ENCODE data around the gene DSG1. TPM values are rescaled to one million over a fixed set of nuclear protein-coding genes. Genes with fewer than 3 reads are reported as not detected.

The DSG1 gene
- total RNA-seq, 2 experiments from 2014 or later = not detected

DNA sequence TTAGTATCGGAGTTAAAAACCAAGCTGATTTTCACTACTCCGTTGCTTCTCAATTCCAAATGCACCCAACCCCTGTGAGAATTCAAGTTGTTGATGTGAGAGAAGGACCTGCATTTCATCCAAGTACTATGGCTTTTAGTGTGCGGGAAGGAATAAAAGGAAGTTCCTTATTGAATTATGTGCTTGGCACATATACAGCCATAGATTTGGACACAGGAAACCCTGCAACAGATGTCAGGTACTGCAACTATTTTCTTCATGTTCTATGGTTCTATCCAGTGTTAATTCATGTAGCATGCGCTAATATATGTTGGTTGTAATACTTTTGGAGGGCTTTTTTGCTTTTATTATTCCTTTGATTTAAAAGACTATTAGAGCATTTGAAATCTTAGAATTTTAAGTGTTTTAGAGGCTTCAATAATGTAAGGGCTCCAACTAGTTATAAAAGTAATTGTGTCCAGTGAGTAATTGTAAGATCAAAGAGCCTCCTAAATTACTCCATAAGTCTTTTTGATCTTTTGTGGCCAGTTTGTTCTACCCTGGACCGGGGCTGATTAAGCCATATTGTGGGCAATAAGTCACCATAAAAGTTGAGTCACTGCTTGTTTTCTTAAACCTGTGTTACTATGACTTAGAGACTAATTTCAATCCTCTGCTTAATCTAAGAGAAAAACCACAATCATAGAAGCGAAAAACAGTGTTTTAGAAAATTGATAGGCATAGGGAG, 81.5 kb downstream of the DSG1 start:
- ATAC-seq = no peak
- H3K4me1 Mint-ChIP-seq (ENCODE audit: low read depth) = no peaks in the 10 kb centered on the region

DNA sequence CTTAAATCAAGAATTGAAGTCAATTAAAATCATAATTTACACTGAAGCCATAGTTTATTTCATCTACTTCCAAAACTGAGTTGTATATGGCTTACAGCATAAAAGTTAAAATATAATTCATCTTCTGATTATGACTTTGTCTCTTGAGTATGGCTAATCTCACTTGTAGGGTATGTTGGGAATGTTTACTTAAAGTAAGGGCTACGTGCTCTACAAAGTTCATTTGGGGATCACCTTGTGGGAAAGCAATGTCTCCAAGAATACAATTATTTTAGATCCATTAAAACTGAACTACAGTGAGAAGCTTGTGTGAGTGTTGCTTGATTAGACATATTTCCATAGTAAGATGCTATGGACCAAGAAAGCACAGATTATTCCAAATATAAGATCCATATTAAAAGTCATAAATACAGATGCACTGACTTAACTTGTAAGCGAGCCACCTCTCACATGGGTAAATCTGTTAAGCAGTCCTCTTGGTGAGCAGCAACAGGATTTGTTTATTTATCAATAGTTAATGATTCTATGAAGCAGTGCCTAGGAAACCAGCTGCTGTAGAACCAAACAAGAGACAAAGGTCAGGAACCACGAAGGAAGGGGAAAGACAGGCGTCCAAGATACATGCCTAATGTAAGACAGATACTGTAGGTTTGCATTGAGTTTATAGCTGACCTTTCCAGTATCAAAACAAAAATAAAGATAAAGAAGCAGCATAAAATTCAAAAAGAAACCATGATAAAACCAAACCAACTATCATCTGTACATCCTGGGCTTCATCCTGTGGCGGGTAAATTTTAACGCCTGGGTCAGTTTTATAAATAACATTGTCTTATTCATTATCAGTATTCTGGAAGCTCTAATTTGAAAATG, 83.4 kb downstream of the DSG1 start:
- Mint-ChIP-seq H3K36me3 (ENCODE audit: low read depth) (no peaks in the 10 kb centered on the region), H3K27me3 (ENCODE audit: low read depth) (no peaks in the 10 kb centered on the region), H3K4me3 (no peak overlapping the region), H3K9me3 (ENCODE audit: insufficient read depth) (no peaks in the 10 kb centered on the region), H3K4me1 (ENCODE audit: low read depth) (no peaks in the 10 kb centered on the region), H3K27ac (no peak overlapping the region)
- ChIA-PET POLR2A (no interaction called here), CTCF (no interaction called here)
- DNase-seq (no peak), ATAC-seq (no peak)

More for the DNA sequence above, 81.5 kb downstream of the DSG1 start:
- H3K27me3 Mint-ChIP-seq (ENCODE audit: low read depth) = no peaks in the 10 kb centered on the region
- H3K4me3 Mint-ChIP-seq = no peak overlapping the region
- H3K27ac Mint-ChIP-seq = no peak overlapping the region
- CTCF ChIA-PET = no interaction called here
- DNase-seq = no peak
- H3K36me3 Mint-ChIP-seq (ENCODE audit: low read depth) = no peaks in the 10 kb centered on the region
- POLR2A ChIA-PET = no interaction called here
- H3K9me3 Mint-ChIP-seq (ENCODE audit: insufficient read depth) = no peaks in the 10 kb centered on the region

DNA sequence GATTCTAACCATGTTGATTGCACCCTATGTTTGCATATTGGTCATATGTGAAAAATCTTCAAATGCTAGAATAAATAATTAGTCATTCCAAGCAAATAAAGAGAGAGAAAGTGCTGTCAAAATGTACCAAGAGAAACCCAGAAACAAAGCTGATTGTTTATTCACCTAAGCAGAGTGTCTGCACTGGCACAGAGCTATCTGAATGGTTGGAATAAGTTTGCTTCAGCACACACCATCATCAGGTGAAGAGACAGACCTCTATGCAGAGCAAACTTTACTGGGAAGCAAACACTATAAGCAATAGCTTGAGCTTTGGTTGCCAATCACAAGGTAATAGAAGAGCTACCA, 84.0 kb downstream of the DSG1 start:
- ATAC-seq (no peak), DNase-seq (no peak)
- ChIA-PET CTCF (no interaction called here), POLR2A (no interaction called here)
- H3K27ac Mint-ChIP-seq = no peak overlapping the region
- no peaks in the 10 kb centered on the region for H3K36me3 Mint-ChIP-seq (ENCODE audit: low read depth)
- no peaks in the 10 kb centered on the region for H3K9me3 Mint-ChIP-seq (ENCODE audit: insufficient read depth)
- no peaks in the 10 kb centered on the region for H3K4me1 Mint-ChIP-seq (ENCODE audit: low read depth)
- H3K4me3 Mint-ChIP-seq = no peak overlapping the region
- H3K27me3 Mint-ChIP-seq (ENCODE audit: low read depth) = no peaks in the 10 kb centered on the region

DNA sequence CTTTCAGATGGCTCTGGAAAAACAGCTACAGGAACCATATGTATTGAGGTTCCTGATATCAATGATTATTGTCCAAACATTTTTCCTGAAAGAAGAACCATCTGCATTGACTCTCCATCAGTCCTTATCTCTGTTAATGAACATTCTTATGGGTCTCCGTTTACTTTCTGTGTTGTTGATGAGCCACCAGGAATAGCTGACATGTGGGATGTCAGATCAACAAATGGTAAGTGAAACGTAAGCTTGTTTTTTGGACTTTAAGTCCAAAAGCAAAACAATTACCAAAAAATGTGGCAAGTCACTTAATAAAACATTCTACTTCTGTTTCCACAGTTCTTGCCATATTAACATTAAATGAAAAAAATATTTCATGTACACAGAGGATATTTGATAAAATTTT, 85.4 kb downstream of the DSG1 start:
- Mint-ChIP-seq H3K4me1 (ENCODE audit: low read depth) (no peaks in the 10 kb centered on the region), H3K9me3 (ENCODE audit: insufficient read depth) (no peaks in the 10 kb centered on the region), H3K36me3 (ENCODE audit: low read depth) (no peaks in the 10 kb centered on the region), H3K27me3 (ENCODE audit: low read depth) (no peaks in the 10 kb centered on the region), H3K27ac (no peak overlapping the region), H3K4me3 (no peak overlapping the region)
- DNase-seq (no peak), ATAC-seq (no peak)
- CTCF ChIA-PET = no interaction called here
- POLR2A ChIA-PET = no interaction called here

Other genes starting within 250 kb of the DSG1 start
- not detected for gene DSC2, start 215.7 kb upstream of the DSG1 start, total RNA-seq
- gene DSC1, start 155.3 kb upstream of the DSG1 start, total RNA-seq = under 1 TPM; 0.13 to 0.16 TPM
- gene DSG4, start 58.6 kb downstream of the DSG1 start, total RNA-seq = not detected
- not detected for gene DSG3, start 129.6 kb downstream of the DSG1 start, total RNA-seq
- under 1 TPM; 0.18 to 0.32 TPM for gene DSG2, start 180.0 kb downstream of the DSG1 start, total RNA-seq

Data from activated CD8-positive, alpha-beta T cell treated with anti-CD3 and anti-CD28 coated beads, Interleukin-2, amount 10 ng/mL, durations not matched to agents 7 days and 5 days (primary cell).